MM.1S (cell line): Measurements from ENCODE around the gene KIAA1328.

ENCODE experiments used
- DNase-seq: peaks from one replicate; pipeline ENCODE4 v3.0.0-alpha.2; 2015
- H2AFZ ChIP-seq: fragments of 300-600 bp; sonication (generic); 2 replicates; pipeline ENCODE4 v1.6.0; 2016; ENCODE audit warnings: antibody characterized with exemption, low read length
- H3F3A ChIP-seq: fragments of 300-600 bp; sonication (generic); 2 replicates; pipeline ENCODE4 v1.6.1; 2016; ENCODE audit warnings: mild to moderate bottlenecking, antibody characterized with exemption, low read length, moderate library complexity, mixed read lengths; ENCODE audit not compliant: insufficient read depth
- H3K27ac ChIP-seq: fragments of 300-600 bp; sonication (generic); 2 replicates; pipeline ENCODE4 v1.5.1; 2016; ENCODE audit warnings: mild to moderate bottlenecking, low read length
- H3K27me3 ChIP-seq: fragments of 300-600 bp; sonication (generic); replicated peaks from 2 replicates; pipeline ENCODE4 v1.6.0; 2016; ENCODE audit warnings: low read length; ENCODE audit not compliant: insufficient read depth
- H3K36me3 ChIP-seq: fragments of 300-600 bp; sonication (generic); replicated peaks from 2 replicates; pipeline ENCODE4 v1.6.1; 2016; ENCODE audit warnings: mild to moderate bottlenecking, low read length, mixed read lengths; ENCODE audit not compliant: insufficient read depth
- H3K4me1 ChIP-seq: fragments of 300-600 bp; sonication (generic); 2 replicates; pipeline ENCODE4 v1.6.1; 2016; ENCODE audit warnings: low read length, mixed read lengths
- H3K4me2 ChIP-seq: fragments of 300-600 bp; sonication (generic); 2 replicates; pipeline ENCODE4 v1.6.0; 2016; ENCODE audit warnings: low read depth, low read length
- H3K4me3 ChIP-seq: fragments of 300-600 bp; sonication (generic); 2 replicates; pipeline ENCODE4 v1.5.1; 2016; ENCODE audit warnings: low read length, mixed read lengths
- H3K79me2 ChIP-seq: fragments of 300-600 bp; sonication (generic); 2 replicates; pipeline ENCODE4 v1.6.1; 2016; ENCODE audit warnings: mixed run types, low read length, mixed read lengths
- H3K9ac ChIP-seq: fragments of 300-600 bp; sonication (generic); 2 replicates; pipeline ENCODE4 v1.6.1; 2016; ENCODE audit warnings: low read length, mixed read lengths
- H3K9me2 ChIP-seq: fragments of 300-600 bp; sonication (generic); replicated peaks from 2 replicates; pipeline ENCODE4 v1.6.1; 2016; ENCODE audit warnings: mild to moderate bottlenecking, low read length, mixed read lengths; ENCODE audit not compliant: insufficient read depth
- H3K9me3 ChIP-seq: fragments of 300-600 bp; sonication (generic); replicated peaks from 2 replicates; pipeline ENCODE4 v1.6.1; 2016; ENCODE audit warnings: mild to moderate bottlenecking, low read length, mixed read lengths; ENCODE audit not compliant: insufficient read depth
- H4K20me1 ChIP-seq: fragments of 300-600 bp; sonication (generic); 2 replicates; pipeline ENCODE4 v1.6.1; 2016; ENCODE audit warnings: mild to moderate bottlenecking, low read length, moderate library complexity, mixed read lengths; ENCODE audit not compliant: insufficient read depth
- CTCF ChIP-seq: fragments of 300-600 bp; sonication (generic); IDR thresholded peaks from 2 replicates; pipeline ENCODE4 v1.5.1; 2016; ENCODE audit warnings: antibody characterized with exemption, low read length, mixed read lengths
- EZH2 ChIP-seq: fragments of 300-600 bp; sonication (generic); optimal IDR thresholded peaks from 2 replicates; pipeline ENCODE3; 2017; ENCODE audit warnings: low read depth, mild to moderate bottlenecking, antibody characterized with exemption, low read length, mixed read lengths
- EZH2phosphoT487 ChIP-seq: fragments of 300-600 bp; sonication (generic); IDR thresholded peaks from 2 replicates; pipeline ENCODE4 v1.6.1; 2018; ENCODE audit warnings: antibody characterized with exemption, low read length

The KIAA1328 gene

GRCh38 chr18:36947820-36948348 lies 119.0 kb downstream of the KIAA1328 start:
- H3K9me3 ChIP-seq = no peaks in the 10 kb centered on the region
- H3K27ac ChIP-seq = no peak overlapping the region
- H3K4me3 ChIP-seq = no peak overlapping the region
- no peaks in the 10 kb centered on the region for H3F3A ChIP-seq
- H3K4me2 ChIP-seq = no peak overlapping the region
- no peaks in the 10 kb centered on the region for H4K20me1 ChIP-seq
- H3K9me2 ChIP-seq = no peaks in the 10 kb centered on the region
- H3K9ac ChIP-seq = no peak overlapping the region
- no peak overlapping the region for H2AFZ ChIP-seq
- no peaks in the 10 kb centered on the region for H3K36me3 ChIP-seq
- TF ChIP-seq EZH2phosphoT487 = no peak
- no peak for TF ChIP-seq EZH2
- TF ChIP-seq CTCF = no peak
- H3K4me1 ChIP-seq = no peaks in the 10 kb centered on the region
- no peaks in the 10 kb centered on the region for H3K27me3 ChIP-seq
- H3K79me2 ChIP-seq = no peaks in the 10 kb centered on the region
- no peak for DNase-seq

DNA sequence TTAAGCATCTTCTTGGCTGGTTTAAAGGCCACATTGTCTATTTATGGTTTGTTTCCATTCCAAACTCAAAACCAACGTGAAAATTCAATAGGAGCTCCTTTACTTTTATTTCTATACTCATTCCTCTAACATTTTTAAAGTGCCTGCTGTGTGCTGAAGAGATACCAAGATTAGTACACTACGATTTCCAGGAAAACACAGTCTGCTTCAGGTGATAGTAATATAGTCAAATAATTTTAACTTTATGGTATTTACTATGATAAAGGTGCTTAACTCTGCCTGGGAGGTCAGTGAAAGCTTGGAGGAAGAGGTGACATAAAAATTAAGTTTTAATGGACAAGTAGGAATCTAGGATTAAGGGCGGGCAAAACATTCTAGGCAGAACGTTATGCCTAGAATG lies 121.4 kb downstream of the KIAA1328 start:
- H4K20me1 ChIP-seq = no peaks in the 10 kb centered on the region
- no peaks in the 10 kb centered on the region for H3K9me3 ChIP-seq
- no peak for DNase-seq
- TF ChIP-seq EZH2 (no peak), CTCF (no peak), EZH2phosphoT487 (no peak)
- H3F3A ChIP-seq = no peaks in the 10 kb centered on the region
- no peak overlapping the region for H3K9ac ChIP-seq
- no peaks in the 10 kb centered on the region for H3K27me3 ChIP-seq
- H3K9me2 ChIP-seq = no peaks in the 10 kb centered on the region
- H3K79me2 ChIP-seq = no peaks in the 10 kb centered on the region
- no peak overlapping the region for H3K4me2 ChIP-seq
- no peak overlapping the region for H2AFZ ChIP-seq
- no peak overlapping the region for H3K27ac ChIP-seq
- H3K4me3 ChIP-seq = no peak overlapping the region
- no peaks in the 10 kb centered on the region for H3K36me3 ChIP-seq
- H3K4me1 ChIP-seq = no peaks in the 10 kb centered on the region

DNA sequence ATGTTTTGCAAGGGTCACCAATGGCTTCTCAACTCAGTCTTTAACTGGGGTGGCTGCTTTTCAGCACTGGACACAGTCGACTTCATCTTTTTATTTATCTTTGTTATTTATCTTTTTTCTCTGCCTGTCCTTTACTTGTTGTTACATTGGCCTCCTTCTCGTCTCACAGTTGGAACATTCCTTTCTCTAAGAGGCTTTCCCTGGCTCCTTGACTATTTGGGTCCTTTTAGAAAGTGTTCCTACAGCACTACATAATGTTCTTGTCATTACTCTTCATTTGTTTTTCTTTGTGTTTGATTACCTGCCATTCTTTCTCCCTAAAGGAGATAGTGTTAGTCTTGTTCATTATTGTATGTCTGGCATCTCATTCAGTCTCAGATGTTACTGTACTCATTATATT lies 122.0 kb downstream of the KIAA1328 start:
- H3F3A ChIP-seq = no peaks in the 10 kb centered on the region
- H3K79me2 ChIP-seq = no peaks in the 10 kb centered on the region
- H4K20me1 ChIP-seq = no peaks in the 10 kb centered on the region
- H3K4me3 ChIP-seq = no peak overlapping the region
- TF ChIP-seq CTCF (no peak), EZH2phosphoT487 (no peak), EZH2 (no peak)
- H2AFZ ChIP-seq = no peak overlapping the region
- H3K9ac ChIP-seq = no peak overlapping the region
- H3K9me2 ChIP-seq = no peaks in the 10 kb centered on the region
- H3K27me3 ChIP-seq = no peaks in the 10 kb centered on the region
- H3K4me2 ChIP-seq = no peak overlapping the region
- H3K9me3 ChIP-seq = no peaks in the 10 kb centered on the region
- H3K4me1 ChIP-seq = no peaks in the 10 kb centered on the region
- no peak overlapping the region for H3K27ac ChIP-seq
- H3K36me3 ChIP-seq = no peaks in the 10 kb centered on the region
- no peak for DNase-seq
